H1 (cell line): ENCODE measurements around the gene RELT. TPM values are rescaled to one million over a fixed set of nuclear protein-coding genes. Genes with fewer than 3 reads are reported as not detected.

Experiments used
- CTCF ChIA-PET: fragments of 300-600 bp; sonication (Branson Sonifier 250); formaldehyde crosslinking; loops from one replicate; lab custom pipeline; 2021; ENCODE audit not compliant: partially characterized antibody; lab: Charles Lee
- POLR2A ChIA-PET: fragments of 300-600 bp; sonication (Branson Sonifier 250); formaldehyde crosslinking; loops from one replicate; lab custom pipeline; 2021; ENCODE audit warnings: inconsistent platforms; ENCODE audit not compliant: partially characterized antibody; lab: Charles Lee
- DNase-seq, 2 experiments: peaks; one replicate each; pipeline versions ENCODE4 v3.0.0 to v3.0.0-alpha.2; 2010 to 2022; ENCODE audit warnings: low spot score in 2 of 2, low read depth in 1 of 2, mixed read lengths in 1 of 2
- FAIRE-seq: peaks from 2 replicates; lab custom pipeline; 2011; peaks lifted over from hg19 to GRCh38; lab: Jason Lieb, UNC
- H2AFZ ChIP-seq: 2 replicates; pipeline ENCODE4 v1.8.1; 2012; ENCODE audit warnings: low read length, inconsistent platforms
- H2AK5ac ChIP-seq: 2 replicates; pipeline ENCODE4 v1.6.1; 2013; ENCODE audit warnings: low read depth, low read length
- H2BK120ac ChIP-seq: replicated peaks from 2 replicates; pipeline ENCODE3; 2013; ENCODE audit warnings: low read depth, low read length, inconsistent platforms
- H2BK12ac ChIP-seq: 2 replicates; pipeline ENCODE4 v1.6.1; 2013; ENCODE audit warnings: low read depth, low read length
- H2BK15ac ChIP-seq: 2 replicates; pipeline ENCODE4 v1.6.1; 2013; ENCODE audit warnings: low read length
- H2BK20ac ChIP-seq: 2 replicates; pipeline ENCODE4 v1.6.1; 2013; ENCODE audit warnings: low read length
- H2BK5ac ChIP-seq: 2 replicates; pipeline ENCODE4 v1.6.1; 2013; ENCODE audit warnings: low read depth, low read length
- H3K14ac ChIP-seq: 2 replicates; pipeline ENCODE4 v1.6.1; 2013; ENCODE audit warnings: inconsistent platforms; ENCODE audit not compliant: insufficient read length
- H3K18ac ChIP-seq: 2 replicates; pipeline ENCODE4 v1.6.1; 2013; ENCODE audit warnings: low read length; ENCODE audit errors: extremely low read depth
- H3K23ac ChIP-seq: 2 replicates; pipeline ENCODE4 v1.6.1; 2013; ENCODE audit warnings: inconsistent platforms; ENCODE audit not compliant: insufficient read length
- H3K23me2 ChIP-seq: 2 replicates; pipeline ENCODE4 v1.6.1; 2013; ENCODE audit warnings: low read depth, low read length
- H3K27ac ChIP-seq: 2 replicates; pipeline ENCODE4 v1.6.1; 2011; ENCODE audit warnings: low read depth, low read length, inconsistent platforms
- H3K27me3 ChIP-seq, 4 experiments: replicated peaks in 1 of 4; 1 replicate in 1 of 4; 2 replicates in 3 of 4; pipeline versions ENCODE4 v1.6.1 to v1.8.1; 2011 to 2013; ENCODE audit warnings: low read length in 3 of 4, mild to moderate bottlenecking in 3 of 4, inconsistent platforms in 2 of 4, mixed read lengths in 2 of 4, moderate library complexity in 1 of 4; ENCODE audit not compliant: control insufficient read depth in 3 of 4, insufficient read depth in 3 of 4; ENCODE audit errors: extremely low read depth in 1 of 4
- H3K36me3 ChIP-seq, 4 experiments: 2 replicates each; pipeline versions ENCODE4 v1.6.1 to v1.8.1; 2011 to 2013; ENCODE audit warnings: mild to moderate bottlenecking in 4 of 4, low read length in 3 of 4, moderate library complexity in 2 of 4, control low read depth in 1 of 4, inconsistent platforms in 1 of 4; ENCODE audit not compliant: insufficient read depth in 4 of 4, control insufficient read depth in 2 of 4
- H3K4ac ChIP-seq: replicated peaks from 2 replicates; pipeline ENCODE3; 2013; ENCODE audit warnings: low read length, low read depth, mixed read lengths, inconsistent platforms; ENCODE audit not compliant: insufficient read length
- H3K4me1 ChIP-seq, 4 experiments: replicated peaks in 1 of 4; 1 replicate in 1 of 4; 2 replicates in 3 of 4; pipeline versions ENCODE4 v1.6.1 to v1.8.1; 2011 to 2013; ENCODE audit warnings: low read length in 3 of 4, inconsistent platforms in 2 of 4, mixed read lengths in 1 of 4; ENCODE audit not compliant: insufficient read depth in 4 of 4, control insufficient read depth in 3 of 4
- H3K4me2 ChIP-seq, 2 experiments: 2 replicates each; pipeline versions ENCODE4 v1.6.1 to v1.8.1; 2011 to 2013; ENCODE audit warnings: low read depth in 2 of 2, low read length in 2 of 2, control low read depth in 1 of 2, inconsistent platforms in 1 of 2, mild to moderate bottlenecking in 1 of 2; ENCODE audit not compliant: insufficient read depth in 1 of 2
- H3K4me3 ChIP-seq, 4 experiments: fragments of 200-600, 300-600 bp in 1 of 4; sonication (generic), shearing (Covaris generic), sonication (Bioruptor Twin) in 1 of 4; 2 replicates each; pipeline versions ENCODE4 v1.5.1 to v1.8.1; 2011 to 2016; ENCODE audit warnings: low read length in 4 of 4, low read depth in 3 of 4, control low read depth in 2 of 4, inconsistent platforms in 2 of 4, mild to moderate bottlenecking in 2 of 4, mixed read lengths in 1 of 4, moderate library complexity in 1 of 4; ENCODE audit not compliant: insufficient read depth in 2 of 4; ENCODE audit errors: extremely low read depth in 1 of 4
- H3K56ac ChIP-seq: replicated peaks from 2 replicates; pipeline ENCODE3; 2013; ENCODE audit warnings: low read depth, mild to moderate bottlenecking, mixed read lengths, low read length, inconsistent platforms; ENCODE audit not compliant: insufficient read length
- H3K79me1 ChIP-seq: 2 replicates; pipeline ENCODE4 v1.6.1; 2013; ENCODE audit warnings: low read depth, low read length, control low read depth
- H3K79me2 ChIP-seq, 2 experiments: 2 replicates each; pipeline versions ENCODE4 v1.6.1 to v1.8.1; 2012 to 2013; ENCODE audit warnings: low read length in 2 of 2, mild to moderate bottlenecking in 2 of 2, inconsistent platforms in 1 of 2; ENCODE audit not compliant: insufficient read depth in 2 of 2, control insufficient read depth in 1 of 2
- H3K9ac ChIP-seq, 4 experiments: replicated peaks in 1 of 4; 1 replicate in 1 of 4; 2 replicates in 3 of 4; pipeline versions ENCODE4 v1.6.1 to v1.8.1; 2011 to 2013; ENCODE audit warnings: low read depth in 3 of 4, low read length in 3 of 4, control low read depth in 2 of 4, mild to moderate bottlenecking in 2 of 4, moderate library complexity in 2 of 4, inconsistent platforms in 1 of 4; ENCODE audit errors: extremely low read depth in 1 of 4
- H3K9me3 ChIP-seq, 2 experiments: 2 replicates each; pipeline versions ENCODE4 v1.6.1 to v1.8.1; 2012 to 2013; ENCODE audit warnings: mild to moderate bottlenecking in 2 of 2, moderate library complexity in 2 of 2, control low read depth in 1 of 2, inconsistent platforms in 1 of 2, low read depth in 1 of 2, low read length in 1 of 2, mixed read lengths in 1 of 2; ENCODE audit not compliant: insufficient read depth in 2 of 2
- H4K20me1 ChIP-seq, 2 experiments: replicated peaks in 1 of 2; 2 replicates each; pipeline versions ENCODE3 to v1.8.1; 2011 to 2013; ENCODE audit warnings: inconsistent platforms in 2 of 2, low read length in 2 of 2, mild to moderate bottlenecking in 1 of 2; ENCODE audit not compliant: insufficient read depth in 2 of 2, control insufficient read depth in 1 of 2
- H4K5ac ChIP-seq: 2 replicates; pipeline ENCODE4 v1.6.1; 2013; ENCODE audit warnings: low read length, low read depth, mixed read lengths, inconsistent platforms; ENCODE audit not compliant: insufficient read length
- H4K8ac ChIP-seq: 2 replicates; pipeline ENCODE4 v1.8.0; 2013; ENCODE audit warnings: mild to moderate bottlenecking, moderate library complexity, low read length, inconsistent platforms; ENCODE audit not compliant: insufficient read depth; ENCODE audit errors: extremely low read depth
- H4K91ac ChIP-seq: replicated peaks from 2 replicates; pipeline ENCODE3; 2013; ENCODE audit warnings: low read length, mixed read lengths, inconsistent platforms; ENCODE audit not compliant: insufficient read length
- HDAC2 ChIP-seq, 2 experiments: fragments of 300-600 bp in 1 of 2; sonication (generic) in 1 of 2; IDR thresholded peaks; 2 replicates each; pipeline ENCODE4 v1.6.1; 2011 to 2012; ENCODE audit warnings: low read depth in 2 of 2, low read length in 2 of 2, mild to moderate bottlenecking in 2 of 2, moderate library complexity in 2 of 2, borderline replicate concordance in 1 of 2, inconsistent platforms in 1 of 2
- HDAC6 ChIP-seq: IDR thresholded peaks from one replicate; pipeline ENCODE4 v1.7.1; 2012; ENCODE audit warnings: low read depth, mild to moderate bottlenecking, inconsistent platforms, low read length, moderate library complexity
- KDM5A ChIP-seq: fragments of 200-600 bp; IDR thresholded peaks from 2 replicates; pipeline ENCODE4 v1.7.1; 2012; ENCODE audit warnings: mild to moderate bottlenecking, low read length, inconsistent platforms, mixed read lengths
- TAF1 ChIP-seq: IDR thresholded peaks from 2 replicates; pipeline ENCODE4 v1.6.1; 2011; ENCODE audit warnings: mild to moderate bottlenecking, low read depth, low read length
- WGBS, 2 experiments: shearing (Covaris generic) in 1 of 2; methylation state at CpG; one replicate each; pipeline versions ENCODE4 v1.1.6 to v1.1.7; 2013 to 2015; ENCODE audit warnings: low lambda C conversion rate in 2 of 2, mixed read lengths in 2 of 2, inconsistent platforms in 1 of 2, low coverage in 1 of 2, missing lambda C conversion rate in 1 of 2; ENCODE audit not compliant: insufficient replicate concordance in 2 of 2, insufficient coverage in 1 of 2, insufficient read length in 1 of 2; ENCODE audit errors: extremely low coverage in 1 of 2, missing lambda C conversion rate in 1 of 2; 5-methylcytosine and 5-hydroxymethylcytosine counted together
- polyA plus RNA-seq, 7 experiments: library from polyadenylated mRNA; depleted of rRNA in 3 of 7; stranded (reverse) in 5 of 7; unstranded in 2 of 7; fragments of >200 nt in 5 of 7; fragments of 200-250 nt in 2 of 7; gene quantifications; 1 replicate in 5 of 7; 2 replicates in 1 of 7; 4 replicates in 1 of 7; pipeline versions ENCODE4 v1.2.1 to v1.2.3, GENCODE V29; 2011 to 2013; ENCODE audit warnings: missing spikeins in 2 of 7, mixed read lengths in 2 of 7
- total RNA-seq: library from RNA; stranded (reverse); fragmentation: NEBNext Ultra II Directional; extraction: Animal tissue kit (Norgen Biotek cat#: 25700); gene quantifications from 2 replicates; pipeline ENCODE4 v1.2.1, GENCODE V29; 2021

RELT gene
- total and polyA plus RNA-seq, 2 of the 8 experiments (the other 6 are each of a cell fraction or from before 2014, with no cell fraction given): 3.4 to 5.7 TPM

DNA sequence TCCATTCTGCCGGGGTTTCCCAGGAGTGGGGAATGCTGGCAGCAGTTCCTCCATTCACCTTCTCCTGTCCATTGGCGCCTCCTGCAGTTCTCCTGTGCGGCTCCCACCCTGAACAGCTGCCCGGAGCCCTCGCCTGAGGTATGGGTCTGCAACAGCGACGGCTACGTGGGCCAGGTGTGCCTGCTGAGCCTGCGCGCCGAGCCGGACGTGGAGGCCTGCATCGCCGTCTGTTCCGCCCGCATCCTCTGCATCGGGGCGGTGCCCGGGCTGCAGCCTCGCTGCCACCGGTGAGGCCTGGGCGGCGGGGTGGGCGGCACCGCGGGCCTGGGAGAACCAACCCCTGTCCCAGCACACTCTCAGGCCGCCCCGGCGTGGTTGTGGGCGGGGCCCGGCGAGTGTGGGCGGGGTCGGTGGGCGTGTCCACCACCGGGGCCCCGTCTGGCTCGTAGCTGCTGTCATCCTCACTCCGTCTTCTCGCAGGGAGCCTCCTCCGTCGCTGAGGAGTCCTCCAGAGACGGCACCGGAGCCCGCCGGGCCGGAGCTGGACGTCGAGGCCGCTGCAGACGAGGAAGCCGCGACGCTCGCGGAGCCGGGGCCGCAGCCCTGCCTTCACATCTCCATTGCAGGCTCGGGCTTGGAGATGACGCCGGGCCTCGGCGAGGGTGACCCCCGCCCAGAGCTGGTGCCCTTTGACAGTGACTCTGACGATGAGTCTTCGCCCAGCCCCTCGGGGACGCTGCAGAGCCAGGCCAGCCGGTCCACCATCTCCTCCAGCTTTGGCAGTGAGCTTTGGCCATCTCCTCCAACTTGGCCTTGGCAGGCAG is 14.0 kb upstream of the RELT start:
- Histone ChIP-seq H3K23me2 (peaks cover 3% of the 10 kb centered on the region; the same call in 1 of the 2 replicates), H3K4me2 (peak overlapping the region; percentile 36 to 84), H2BK15ac (no peak overlapping the region; the same call in 1 of the 2 replicates), H3K27ac (no peak overlapping the region), H2BK120ac (no peak overlapping the region), H2AK5ac (no peak overlapping the region), H4K20me1 (peaks cover 5% of the 10 kb centered on the region in 2 experiments), H3K9ac (no peak overlapping the region; a peak in 1 of 7 replicates), H3K9me3 (no peaks in the 10 kb centered on the region), H3K4me1 (peaks cover 0 to 3% (median under 1%) of the 10 kb centered on the region in 4 experiments; a peak in 3 of 7 replicates), H3K27me3 (peaks cover 0 to 4% (median 2%) of the 10 kb centered on the region in 4 experiments; a peak in 4 of 7 replicates), H4K5ac (no peak overlapping the region), H3K18ac (no peak overlapping the region), H2BK5ac (no peak overlapping the region), H4K91ac (no peak overlapping the region), H3K14ac (no peak overlapping the region), H3K56ac (no peak overlapping the region), H2BK20ac (no peak overlapping the region), H4K8ac (peak overlapping the region; percentile 73; the same call in 1 of the 2 replicates), H3K36me3 (no peaks in the 10 kb centered on the region), H3K23ac (no peak overlapping the region), H3K4ac (peak overlapping the region; percentile 28), H3K4me3 (peak overlapping the region in 3 of 4 experiments; percentile 19 to 52 (median 32); a peak in 5 of 8 replicates), H3K79me1 (no peaks in the 10 kb centered on the region), H3K79me2 (no peaks in the 10 kb centered on the region), H2AFZ (no peak overlapping the region; the same call in 1 of the 2 replicates), H2BK12ac (no peak overlapping the region)
- POLR2A ChIA-PET: interaction anchor here (1.3 to 1.7 kb wide), 2 partner anchors 10 to 18 kb away, joined by 4 to 8 read pairs; no protein-coding TSS in a partner anchor
- FAIRE-seq (no peak), DNase-seq (peak; percentile 65 to 99)
- WGBS, 2 experiments: 10% methylated on average over 50 of the region's 70 CpGs; no CpG with 5 or more reads in 1 of the 2 experiments
- CTCF ChIA-PET: interaction anchor here (0.6 to 59.1 kb wide), 15 partner anchors 12 to 297 kb away, joined by 3 to 1456 read pairs (median 4); partner anchors contain the start of genes ARHGEF17 and RELT
- TF ChIP-seq KDM5A (no peak), HDAC6 (no peak), HDAC2 (IDR thresholded peaks at IDR 0.05; ENCODE audit: borderline replicate concordance in 1 of 2, low read depth in 2 of 2, low read length in 2 of 2) (no peak), TAF1 (no peak)
